Testis (tissue), 3 donors: ENCODE data around the gene SH3D21. TPM values are rescaled to one million over a fixed set of nuclear protein-coding genes. Genes with fewer than 3 reads are reported as not detected.

Experiments used
- DNase-seq: peaks from one replicate; pipeline ENCODE4 v3.0.0-alpha.2; 2019
- H3K27ac ChIP-seq, 2 donors: fragments of 200-600 bp; sonication (generic); one replicate each; pipeline ENCODE4 v1.5.1; 2019
- H3K27me3 ChIP-seq: fragments of 200-600 bp; sonication (generic); one replicate; pipeline ENCODE4 v1.5.1; 2019
- H3K36me3 ChIP-seq: fragments of 200-600 bp; sonication (generic); one replicate; pipeline ENCODE4 v1.5.1; 2017; ENCODE audit warnings: low read depth; ENCODE audit errors: missing control alignments
- H3K4me1 ChIP-seq: fragments of 200-600 bp; sonication (generic); one replicate; pipeline ENCODE4 v1.5.1; 2019
- H3K4me3 ChIP-seq, 2 donors: fragments of 200-600 bp; sonication (generic); one replicate each; pipeline ENCODE4 v1.5.1; 2017 to 2019
- H3K9me3 ChIP-seq: fragments of 200-600 bp; sonication (generic); one replicate; pipeline ENCODE4 v1.5.1; 2017
- CTCF ChIP-seq, 3 experiments: fragments of 450-650 bp in 2 of 3; fragments of 200-600 bp in 1 of 3; sonication (generic) in 1 of 3; IDR thresholded peaks; one replicate each; pipeline ENCODE4 v1.5.1; 2016 to 2019; ENCODE audit warnings: antibody characterized with exemption in 3 of 3, mild to moderate bottlenecking in 2 of 3, moderate library complexity in 1 of 3
- POLR2A ChIP-seq: fragments of 450-650 bp; IDR thresholded peaks from one replicate; pipeline ENCODE4 v1.6.1; 2017; ENCODE audit warnings: antibody characterized with exemption, mild to moderate bottlenecking, moderate library complexity
- WGBS, 2 donors: methylation state at CpG; one replicate each; pipeline ENCODE4 v1.1.5; 2018; 5-methylcytosine and 5-hydroxymethylcytosine counted together
- intact Hi-C: fragments of 100-400 bp; cut with DNase I; formaldehyde crosslinking; loops from one replicate; pipeline ENCODE4 v1.15.1; 2023; ENCODE audit warnings: low total_unique reads
- polyA plus RNA-seq: library from polyadenylated mRNA; stranded (reverse); fragments of 350-450 nt; fragmentation: Illumina TruSeq; extraction: RNeasy Lipid Tissue Mini Kit (QIAGEN cat#74804); gene quantifications from one replicate; pipeline ENCODE4 v1.2.3, GENCODE V29; 2014; ENCODE audit warnings: low read depth, low replicate concordance; ENCODE audit not compliant: insufficient read depth
- total RNA-seq, 2 donors: library from RNA; depleted of rRNA; stranded (reverse); fragments of >200 nt; gene quantifications; one replicate each; pipeline ENCODE4 v1.2.3, GENCODE V29; 2016

SH3D21 gene
- total and polyA plus RNA-seq, 3 donors from 2014 or later, result 6.8 to 14.9 (median 12.8) TPM

- DNase-seq, result peak; percentile 66
- TF ChIP-seq POLR2A, result no peak
- peak; percentile 20 to 46 (median 40) for TF ChIP-seq CTCF (IDR thresholded peaks at IDR 0.05)
- peaks cover 22% of the 10 kb centered on the region for H3K4me1 ChIP-seq
- intact Hi-C loops, result no loop called here
- WGBS, 2 donors, result 78 to 80% methylated on average over 9 to 10 of the region's 10 CpGs
- no peaks in the 10 kb centered on the region for H3K27me3 ChIP-seq
- no peak overlapping the region for H3K4me3 ChIP-seq
- H3K27ac ChIP-seq, result peak overlapping the region; percentile 41 to 55
- no peaks in the 10 kb centered on the region for H3K36me3 ChIP-seq
- H3K9me3 ChIP-seq, result no peaks in the 10 kb centered on the region
Measured at GRCh38 chr1:36342426-36343185, 36.4 kb downstream of the SH3D21 start.

GRCh38 chr1:36343651-36344394 is 37.7 kb downstream of the SH3D21 start:
- no peaks in the 10 kb centered on the region for H3K9me3 ChIP-seq
- TF ChIP-seq POLR2A, result no peak
- TF ChIP-seq CTCF (IDR thresholded peaks at IDR 0.05), result no peak
- intact Hi-C loops, result no loop called here
- H3K27ac ChIP-seq, result no peak overlapping the region
- peaks cover 22% of the 10 kb centered on the region for H3K4me1 ChIP-seq
- H3K36me3 ChIP-seq, result no peaks in the 10 kb centered on the region
- WGBS, 2 donors, result 83 to 90% methylated on average over 20 to 22 of the region's 24 CpGs
- DNase-seq, result no peak
- H3K4me3 ChIP-seq, result no peak overlapping the region
- H3K27me3 ChIP-seq, result no peaks in the 10 kb centered on the region

GRCh38 chr1:36344395-36344680 is 38.2 kb downstream of the SH3D21 start:
- no peak for TF ChIP-seq CTCF (IDR thresholded peaks at IDR 0.05)
- no peak for TF ChIP-seq POLR2A
- H3K36me3 ChIP-seq, result no peaks in the 10 kb centered on the region

GRCh38 chr1:36345353-36345752 is 39.2 kb downstream of the SH3D21 start:
- intact Hi-C loops, result no loop called here

More at GRCh38 chr1:36344395-36344680, 38.2 kb downstream of the SH3D21 start:
- no peaks in the 10 kb centered on the region for H3K9me3 ChIP-seq
- intact Hi-C loops, result no loop called here
- no peaks in the 10 kb centered on the region for H3K27me3 ChIP-seq
- no peak overlapping the region for H3K27ac ChIP-seq
- peaks cover 19% of the 10 kb centered on the region for H3K4me1 ChIP-seq
- WGBS, 2 donors, result 85 to 91% methylated on average over 8 of the region's 8 CpGs
- no peak overlapping the region for H3K4me3 ChIP-seq
- no peak for DNase-seq

More at GRCh38 chr1:36345353-36345752, 39.2 kb downstream of the SH3D21 start:
- Histone ChIP-seq H3K27ac (no peak overlapping the region), H3K4me1 (peaks cover 22% of the 10 kb centered on the region), H3K27me3 (no peaks in the 10 kb centered on the region), H3K9me3 (no peaks in the 10 kb centered on the region), H3K36me3 (no peaks in the 10 kb centered on the region), H3K4me3 (no peak overlapping the region)
- DNase-seq, result no peak
- TF ChIP-seq CTCF (IDR thresholded peaks at IDR 0.05), result no peak
- no peak for TF ChIP-seq POLR2A
- 89 to 91% methylated on average over 7 of the region's 7 CpGs for WGBS, 2 donors
